Calu3 (cell line): Measurements from ENCODE around the gene TMEM169. TPM values are rescaled to one million over a fixed set of nuclear protein-coding genes. Genes with fewer than 3 reads are reported as not detected.

Experiments used
- BruUV-seq: library from RNA; stranded (reverse); fragments of 400-500 nt; replicated peaks from 2 replicates; lab custom pipeline; 2021; lab: Mats Ljungman, UMichigan
- CTCF ChIA-PET: fragments of 300-600 bp; sonication (Branson Sonifier 250); formaldehyde crosslinking; loops from one replicate; lab custom pipeline; 2022; ENCODE audit warnings: antibody characterized with exemption; lab: Charles Lee
- DNase-seq: peaks from one replicate; pipeline ENCODE4 v3.0.0; 2022
- H3K27ac Mint-ChIP-seq: one replicate; pipeline ENCODE4 v1.8.0; 2022; ENCODE audit warnings: mixed read lengths; ENCODE audit not compliant: unreplicated experiment
- H3K27me3 Mint-ChIP-seq: one replicate; pipeline ENCODE4 v1.8.0; 2022; ENCODE audit warnings: mixed read lengths; ENCODE audit not compliant: unreplicated experiment
- H3K36me3 Mint-ChIP-seq: one replicate; pipeline ENCODE4 v1.8.0; 2022; ENCODE audit warnings: mild to moderate bottlenecking, moderate library complexity, mixed read lengths; ENCODE audit not compliant: insufficient read depth, unreplicated experiment
- H3K4me1 Mint-ChIP-seq: one replicate; pipeline ENCODE4 v1.8.0; 2022; ENCODE audit warnings: mild to moderate bottlenecking, low read depth, mixed read lengths; ENCODE audit not compliant: unreplicated experiment
- H3K4me3 Mint-ChIP-seq: one replicate; pipeline ENCODE4 v1.8.0; 2022; ENCODE audit warnings: mild to moderate bottlenecking, low read depth, moderate library complexity, mixed read lengths; ENCODE audit not compliant: unreplicated experiment
- H3K9me3 Mint-ChIP-seq: one replicate; pipeline ENCODE4 v1.8.0; 2022; ENCODE audit warnings: low read depth, mixed read lengths; ENCODE audit not compliant: unreplicated experiment
- CTCF ChIP-seq: fragments of 200-600 bp; IDR thresholded peaks from one replicate; pipeline ENCODE4 v1.8.0; 2022; ENCODE audit warnings: antibody characterized with exemption; ENCODE audit not compliant: unreplicated experiment
- intact Hi-C: fragments of 100-400 bp; cut with micrococcal nuclease; formaldehyde crosslinking; loops from one replicate; pipeline ENCODE4 v1.10.0; 2022; ENCODE audit not compliant: unreplicated experiment
- total RNA-seq: library from RNA; stranded (reverse); gene quantifications from 2 replicates; pipeline ENCODE4 v1.2.3, GENCODE V29; 2022

TMEM169 gene
- total RNA-seq, 1 experiment from 2014 or later: 9.0 TPM

DNA sequence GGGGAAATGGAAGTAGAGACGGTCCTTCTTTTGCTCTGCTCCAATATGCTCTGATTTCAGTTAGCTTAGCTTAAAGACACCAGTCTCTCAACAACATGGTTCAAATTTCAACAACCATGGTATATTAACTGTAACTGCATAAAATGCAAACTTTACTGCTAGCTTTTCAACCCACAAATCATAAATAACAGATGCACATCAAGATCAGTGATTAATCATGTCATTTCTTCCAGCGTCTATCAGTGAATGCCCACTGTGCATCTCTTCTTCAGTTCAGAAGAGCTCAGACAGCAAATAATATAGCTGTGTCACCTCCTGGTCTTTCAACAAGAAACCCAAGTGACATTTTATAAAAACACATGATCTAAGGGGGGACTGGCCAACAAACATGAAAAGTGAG lies 12.7 kb upstream of the TMEM169 start:
- no peak for DNase-seq
- no peak for TF ChIP-seq CTCF
- Mint-ChIP-seq H3K4me1 (peaks cover 23% of the 10 kb centered on the region), H3K4me3 (no peak overlapping the region), H3K9me3 (no peaks in the 10 kb centered on the region), H3K36me3 (peaks cover 30% of the 10 kb centered on the region), H3K27ac (no peak overlapping the region), H3K27me3 (no peaks in the 10 kb centered on the region)
- CTCF ChIA-PET: interaction anchor here (0.7 kb wide), 1 partner anchor 26 kb away, joined by 5 read pairs; no protein-coding TSS in a partner anchor
- no TSS peak for BruUV-seq
- intact Hi-C loops: no loop called here

- no TSS peak for BruUV-seq
- Mint-ChIP-seq H3K27ac (no peak overlapping the region), H3K27me3 (no peaks in the 10 kb centered on the region), H3K36me3 (peaks cover 41% of the 10 kb centered on the region), H3K4me1 (peaks cover 35% of the 10 kb centered on the region), H3K4me3 (no peak overlapping the region), H3K9me3 (no peaks in the 10 kb centered on the region)
- intact Hi-C loops: no loop called here
- TF ChIP-seq CTCF: no peak
- no peak for DNase-seq
- CTCF ChIA-PET: interaction anchor here (0.6 kb wide), 1 partner anchor 97 kb away, joined by 3 read pairs; no protein-coding TSS in a partner anchor
Observed at GRCh38 chr2:216070195-216070594, 11.5 kb upstream of the TMEM169 start.

- Mint-ChIP-seq H3K4me3 (no peak overlapping the region), H3K36me3 (peaks cover 40% of the 10 kb centered on the region), H3K9me3 (no peaks in the 10 kb centered on the region), H3K4me1 (peaks cover 39% of the 10 kb centered on the region), H3K27ac (no peak overlapping the region), H3K27me3 (no peaks in the 10 kb centered on the region)
- no TSS peak for BruUV-seq
- DNase-seq: no peak
- no peak for TF ChIP-seq CTCF
- intact Hi-C loops: no loop called here
- CTCF ChIA-PET: no interaction called here
Observed at GRCh38 chr2:216071111-216071851, 10.4 kb upstream of the TMEM169 start.

DNA sequence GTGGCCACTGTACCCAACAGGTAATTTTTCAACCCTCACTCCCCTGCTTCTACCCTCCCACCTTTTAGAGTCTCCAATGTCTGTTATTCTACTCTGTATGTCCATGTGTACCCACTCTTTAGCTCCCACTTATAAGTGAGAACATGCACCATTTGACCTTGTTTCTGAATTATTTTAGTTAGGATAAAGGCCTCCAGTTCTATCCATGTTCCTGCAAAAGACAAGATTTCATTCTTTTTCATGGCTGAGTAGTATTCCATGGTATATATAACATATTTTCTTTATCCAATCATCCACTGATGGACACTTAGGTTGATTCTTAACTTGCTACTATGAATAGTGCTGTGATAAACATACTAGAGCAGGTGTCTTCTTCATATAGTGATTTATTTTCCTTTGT lies 9.2 kb upstream of the TMEM169 start:
- intact Hi-C loops: no loop called here
- no TSS peak for BruUV-seq
- Mint-ChIP-seq H3K4me1 (peaks cover 28% of the 10 kb centered on the region), H3K27ac (no peak overlapping the region), H3K4me3 (no peak overlapping the region), H3K27me3 (no peaks in the 10 kb centered on the region), H3K9me3 (no peaks in the 10 kb centered on the region), H3K36me3 (peaks cover 40% of the 10 kb centered on the region)
- CTCF ChIA-PET: no interaction called here
- no peak for DNase-seq
- TF ChIP-seq CTCF: no peak
